PC-3 (cell line): ENCODE data around the gene ARHGAP22. TPM values are rescaled to one million over a fixed set of nuclear protein-coding genes. Genes with fewer than 3 reads are reported as not detected.

Experiments
- ATAC-seq: fragments of 200-7000 bp; cut with Tn5 transposase; 2 replicates; pipeline ENCODE4 v1.9.1; 2020; ENCODE audit warnings: mild to moderate bottlenecking, moderate library complexity
- BruUV-seq: library from RNA; stranded (reverse); fragments of 400-500 nt; replicated peaks from 2 replicates; lab custom pipeline; 2021; lab: Mats Ljungman, UMichigan
- CTCF ChIA-PET: fragments of 300-600 bp; sonication (Branson Sonifier 250); formaldehyde crosslinking; loops from one replicate; lab custom pipeline; 2022; ENCODE audit warnings: antibody characterized with exemption; lab: Charles Lee
- POLR2A ChIA-PET: fragments of 300-600 bp; sonication (Branson Sonifier 250); formaldehyde crosslinking; loops from one replicate; lab custom pipeline; 2022; ENCODE audit warnings: antibody characterized with exemption; ENCODE audit not compliant: unreplicated experiment; lab: Charles Lee
- DNase-seq: peaks from one replicate; pipeline ENCODE4 v3.0.0-alpha.2; 2015
- H2AFZ ChIP-seq: fragments of 300-600 bp; sonication (generic); 2 replicates; pipeline ENCODE4 v1.6.0; 2016; ENCODE audit warnings: antibody characterized with exemption, low read length
- H3F3A ChIP-seq: fragments of 300-600 bp; sonication (generic); one replicate; pipeline ENCODE4 v1.6.0; 2017; ENCODE audit warnings: antibody characterized with exemption, low read length, control low read depth, mild to moderate bottlenecking; ENCODE audit not compliant: unreplicated experiment
- H3K27ac ChIP-seq: fragments of 300-600 bp; sonication (generic); 2 replicates; pipeline ENCODE4 v1.5.1; 2016; ENCODE audit warnings: mild to moderate bottlenecking, low read length
- H3K27me3 ChIP-seq: fragments of 300-600 bp; sonication (generic); 2 replicates; pipeline ENCODE4 v1.6.1; 2016; ENCODE audit warnings: low read length, mixed read lengths
- H3K36me3 ChIP-seq: fragments of 300-600 bp; sonication (generic); 2 replicates; pipeline ENCODE4 v1.6.1; 2016; ENCODE audit warnings: low read depth, mixed run types, low read length, mixed read lengths
- H3K4me1 ChIP-seq: fragments of 300-600 bp; sonication (generic); 2 replicates; pipeline ENCODE4 v1.5.1; 2016; ENCODE audit warnings: low read length; ENCODE audit not compliant: insufficient read depth
- H3K4me2 ChIP-seq: fragments of 300-600 bp; sonication (generic); 2 replicates; pipeline ENCODE4 v1.6.0; 2016; ENCODE audit warnings: low read length
- H3K4me3 ChIP-seq: fragments of 300-600 bp; sonication (generic); 2 replicates; pipeline ENCODE4 v1.5.1; 2016; ENCODE audit warnings: mild to moderate bottlenecking, low read length, mixed read lengths
- H3K79me2 ChIP-seq: fragments of 300-600 bp; sonication (generic); 2 replicates; pipeline ENCODE4 v1.6.1; 2017; ENCODE audit warnings: low read length, mixed read lengths
- H3K9ac ChIP-seq: fragments of 300-600 bp; sonication (generic); 2 replicates; pipeline ENCODE4 v1.6.0; 2016; ENCODE audit warnings: mild to moderate bottlenecking, low read length
- H3K9me2 ChIP-seq: fragments of 300-600 bp; sonication (generic); replicated peaks from 2 replicates; pipeline ENCODE4 v1.6.1; 2016; ENCODE audit warnings: mixed run types, low read length, mixed read lengths
- H3K9me3 ChIP-seq: fragments of 300-600 bp; sonication (generic); 2 replicates; pipeline ENCODE4 v1.6.1; 2016; ENCODE audit warnings: low read length, mixed read lengths
- H4K20me1 ChIP-seq: fragments of 300-600 bp; sonication (generic); 2 replicates; pipeline ENCODE4 v1.6.1; 2016; ENCODE audit warnings: low read length, mixed read lengths
- CTCF ChIP-seq: fragments of 300-600 bp; sonication (generic); conservative IDR thresholded peaks from 2 replicates; pipeline ENCODE4 v1.5.1; 2017; ENCODE audit warnings: antibody characterized with exemption, low read depth, mild to moderate bottlenecking, low read length
- EZH2 ChIP-seq: fragments of 300-600 bp; sonication (generic); IDR thresholded peaks from one replicate; pipeline ENCODE4 v1.6.1; 2017; ENCODE audit warnings: antibody characterized with exemption, mild to moderate bottlenecking, low read length; ENCODE audit not compliant: unreplicated experiment
- EZH2phosphoT487 ChIP-seq: fragments of 300-600 bp; sonication (generic); IDR thresholded peaks from 2 replicates; pipeline ENCODE4 v1.6.1; 2018; ENCODE audit warnings: mild to moderate bottlenecking, antibody characterized with exemption, low read length, borderline replicate concordance
- intact Hi-C: fragments of 100-400 bp; cut with micrococcal nuclease; formaldehyde crosslinking; loops from 2 replicates; pipeline ENCODE4 v1.9.0; 2023
- total RNA-seq: library from RNA; depleted of rRNA; stranded (reverse); fragments of >200 nt; gene quantifications from 2 replicates; pipeline ENCODE4 v1.2.3, GENCODE V29; 2014

Gene ARHGAP22
- total RNA-seq, 1 experiment from 2014 or later, result 12.2 TPM

DNA sequence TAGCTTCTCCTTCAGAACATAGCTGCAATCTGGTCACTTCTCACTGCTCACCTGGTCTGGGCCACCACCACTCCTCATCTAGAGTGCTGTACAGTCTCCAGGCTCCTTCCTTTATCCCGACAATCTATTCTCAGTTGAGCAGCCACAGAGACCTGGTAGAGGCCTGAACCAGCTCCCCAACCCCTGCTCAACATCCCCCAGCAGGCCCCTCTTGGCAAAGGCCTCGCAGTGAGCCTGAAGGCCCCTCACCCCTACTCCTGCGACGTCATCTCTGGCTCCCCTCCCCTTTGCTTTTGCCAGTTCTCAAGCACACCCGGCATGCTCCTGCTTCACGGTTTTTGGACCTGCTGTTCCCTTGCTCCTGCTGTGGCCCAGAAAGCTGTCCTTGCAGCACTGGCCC is 113.9 kb downstream of the ARHGAP22 start:
- ChIA-PET POLR2A (no interaction called here), CTCF (no interaction called here)
- Histone ChIP-seq H3K4me3 (no peak overlapping the region), H3K27me3 (no peaks in the 10 kb centered on the region), H4K20me1 (no peaks in the 10 kb centered on the region), H3K4me2 (no peak overlapping the region), H3K36me3 (no peaks in the 10 kb centered on the region), H3K79me2 (no peaks in the 10 kb centered on the region), H3K9me3 (no peaks in the 10 kb centered on the region), H3K9ac (no peak overlapping the region), H3K4me1 (0 out of 2 replicates have a peak, but pooled peaks cover 6% of the 10 kb centered on the region), H2AFZ (no peak overlapping the region), H3K27ac (no peak overlapping the region), H3F3A (no peaks in the 10 kb centered on the region), H3K9me2 (no peaks in the 10 kb centered on the region)
- no peak for TF ChIP-seq CTCF
- no peak for TF ChIP-seq EZH2
- no peak for TF ChIP-seq EZH2phosphoT487
- intact Hi-C loops, result no loop called here
- no peak for ATAC-seq
- no TSS peak for BruUV-seq
- no peak for DNase-seq

GRCh38 chr10:48490571-48490940 is 114.3 kb downstream of the ARHGAP22 start:
- H4K20me1 ChIP-seq, result no peaks in the 10 kb centered on the region
- no peaks in the 10 kb centered on the region for H3K36me3 ChIP-seq
- no peaks in the 10 kb centered on the region for H3F3A ChIP-seq
- BruUV-seq, result no TSS peak
- H3K4me2 ChIP-seq, result no peak overlapping the region
- ChIA-PET CTCF (no interaction called here), POLR2A (no interaction called here)
- H3K79me2 ChIP-seq, result no peaks in the 10 kb centered on the region
- no peaks in the 10 kb centered on the region for H3K9me2 ChIP-seq
- no peak overlapping the region for H2AFZ ChIP-seq
- no peaks in the 10 kb centered on the region for H3K9me3 ChIP-seq
- H3K4me1 ChIP-seq, result 0 out of 2 replicates have a peak, but pooled peaks cover 6% of the 10 kb centered on the region
- no peak overlapping the region for H3K9ac ChIP-seq
- H3K27ac ChIP-seq, result no peak overlapping the region
- TF ChIP-seq EZH2phosphoT487 (no peak), EZH2 (no peak), CTCF (no peak)
- DNase-seq, result no peak
- intact Hi-C loops, result no loop called here
- no peaks in the 10 kb centered on the region for H3K27me3 ChIP-seq
- no peak overlapping the region for H3K4me3 ChIP-seq
- ATAC-seq, result no peak

DNA sequence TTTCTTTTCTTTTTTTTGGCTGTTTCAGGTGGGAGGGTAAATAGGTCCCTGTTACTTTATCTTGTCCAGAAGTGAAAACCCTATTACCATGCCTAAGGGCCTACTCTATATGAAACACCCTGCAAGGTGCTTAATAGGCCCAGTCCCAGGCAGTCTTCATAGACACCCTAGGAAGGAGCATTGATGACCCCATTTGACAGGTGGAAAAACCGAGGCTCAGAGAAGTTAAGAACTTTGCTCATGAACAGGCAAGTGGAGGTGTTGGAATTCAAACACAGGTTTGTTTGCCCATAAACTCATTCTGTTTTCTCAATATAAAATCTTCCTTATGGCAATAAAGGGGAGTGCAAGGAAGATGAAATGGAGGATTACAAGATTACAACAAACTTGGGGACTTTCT is 115.8 kb downstream of the ARHGAP22 start:
- no TSS peak for BruUV-seq
- Histone ChIP-seq H3F3A (no peaks in the 10 kb centered on the region), H3K79me2 (no peaks in the 10 kb centered on the region), H3K4me1 (0 out of 2 replicates have a peak, but pooled peaks cover 2% of the 10 kb centered on the region), H3K27me3 (no peaks in the 10 kb centered on the region), H3K9me3 (no peaks in the 10 kb centered on the region), H3K4me2 (no peak overlapping the region), H3K4me3 (no peak overlapping the region), H4K20me1 (no peaks in the 10 kb centered on the region), H3K27ac (no peak overlapping the region), H3K9me2 (no peaks in the 10 kb centered on the region), H3K9ac (no peak overlapping the region), H3K36me3 (no peaks in the 10 kb centered on the region), H2AFZ (no peak overlapping the region)
- DNase-seq (no peak), ATAC-seq (no peak)
- intact Hi-C loops, result no loop called here
- TF ChIP-seq EZH2, result no peak
- TF ChIP-seq EZH2phosphoT487, result no peak
- TF ChIP-seq CTCF, result no peak
- POLR2A ChIA-PET, result no interaction called here
- CTCF ChIA-PET, result no interaction called here
